Activated gamma-delta T cell treated with anti-CD3 and anti-CD28 coated beads, Interleukin-2, amount 50 U/mL, for 16 hours (primary cell): ENCODE results near the gene MUC5AC.
"Not testable (repeated sequence)": the region's sequence is repeated elsewhere in the genome, so short reads cannot be mapped to it uniquely, and the experiment has no call there.

Experiments used
- DNase-seq: peaks from one replicate; pipeline ENCODE4 v3.0.0-alpha.2; 2020; ENCODE audit warnings: low read depth

MUC5AC gene

DNA sequence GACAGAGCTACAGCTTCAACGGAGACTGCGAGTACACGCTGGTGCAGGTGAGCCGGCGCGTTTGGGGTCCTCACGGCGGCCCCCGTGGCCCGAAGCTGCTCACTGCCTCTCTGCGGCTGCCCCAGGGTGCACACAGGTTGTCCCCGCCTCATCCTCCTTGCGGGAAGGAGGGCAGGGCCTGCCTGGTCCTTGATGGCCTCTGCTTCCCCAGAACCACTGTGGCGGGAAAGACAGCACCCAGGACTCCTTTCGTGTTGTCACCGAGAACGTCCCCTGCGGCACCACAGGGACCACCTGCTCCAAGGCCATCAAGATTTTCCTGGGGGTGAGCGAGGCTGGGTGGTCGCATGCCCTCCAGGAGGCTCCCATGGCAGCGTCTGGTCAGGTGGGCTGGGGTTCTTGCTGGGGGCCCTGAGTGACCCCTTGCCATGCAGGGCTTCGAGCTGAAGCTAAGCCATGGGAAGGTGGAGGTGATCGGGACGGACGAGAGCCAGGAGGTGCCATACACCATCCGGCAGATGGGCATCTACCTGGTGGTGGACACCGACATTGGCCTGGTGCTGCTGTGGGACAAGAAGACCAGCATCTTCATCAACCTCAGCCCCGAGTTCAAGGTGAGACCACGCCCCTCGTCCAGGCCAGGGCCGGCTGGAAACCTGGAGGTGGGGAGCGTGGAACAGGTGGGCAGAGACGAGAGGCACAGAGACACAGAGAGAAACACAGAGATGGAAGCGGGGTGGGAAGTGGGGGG lies 19.4 kb downstream of the MUC5AC start:
- no peak for DNase-seq

DNA sequence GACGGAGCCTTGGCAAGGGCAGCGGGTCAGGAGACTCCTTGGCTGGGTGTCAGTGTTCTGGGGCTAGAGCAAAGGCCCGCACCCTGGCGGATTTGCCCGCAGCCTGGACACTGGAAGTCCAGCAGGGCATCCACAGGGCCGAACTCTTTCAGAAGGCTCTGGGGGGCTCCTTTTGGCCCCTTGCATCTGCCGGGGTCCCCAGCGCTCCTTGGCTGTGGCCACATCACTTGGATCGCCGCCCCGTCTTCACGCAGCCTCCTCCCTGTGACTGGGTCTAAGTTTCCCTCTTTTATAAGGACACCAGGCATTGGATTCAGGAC lies 20.0 kb downstream of the MUC5AC start:
- no peak for DNase-seq

DNA sequence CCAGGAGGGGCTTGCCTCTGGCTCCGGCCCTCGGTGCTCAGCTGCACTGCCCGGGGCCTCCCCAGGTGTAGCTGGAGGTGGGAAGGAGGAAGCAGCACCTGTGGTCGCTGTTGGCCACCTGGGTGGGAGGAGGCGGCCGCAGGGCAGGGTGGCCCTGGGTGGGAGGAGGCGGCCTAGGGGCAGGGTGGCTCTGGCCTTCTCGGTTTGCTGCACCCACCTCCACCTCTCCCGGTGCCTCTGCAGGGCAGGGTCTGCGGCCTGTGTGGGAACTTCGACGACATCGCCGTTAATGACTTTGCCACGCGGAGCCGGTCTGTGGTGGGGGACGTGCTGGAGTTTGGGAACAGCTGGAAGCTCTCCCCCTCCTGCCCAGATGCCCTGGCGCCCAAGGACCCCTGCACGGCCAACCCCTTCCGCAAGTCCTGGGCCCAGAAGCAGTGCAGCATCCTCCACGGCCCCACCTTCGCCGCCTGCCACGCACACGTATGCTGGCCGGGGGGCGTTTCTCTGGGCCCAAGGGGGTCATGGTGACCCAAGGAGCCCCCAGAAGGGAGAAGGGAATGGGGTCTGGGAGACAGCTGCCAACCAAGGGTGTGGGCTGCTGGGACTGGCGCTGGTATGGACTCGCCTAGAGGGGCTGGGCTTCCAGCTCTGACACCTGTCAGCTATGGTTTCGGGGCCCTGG lies 20.6 kb downstream of the MUC5AC start:
- no peak for DNase-seq

DNA sequence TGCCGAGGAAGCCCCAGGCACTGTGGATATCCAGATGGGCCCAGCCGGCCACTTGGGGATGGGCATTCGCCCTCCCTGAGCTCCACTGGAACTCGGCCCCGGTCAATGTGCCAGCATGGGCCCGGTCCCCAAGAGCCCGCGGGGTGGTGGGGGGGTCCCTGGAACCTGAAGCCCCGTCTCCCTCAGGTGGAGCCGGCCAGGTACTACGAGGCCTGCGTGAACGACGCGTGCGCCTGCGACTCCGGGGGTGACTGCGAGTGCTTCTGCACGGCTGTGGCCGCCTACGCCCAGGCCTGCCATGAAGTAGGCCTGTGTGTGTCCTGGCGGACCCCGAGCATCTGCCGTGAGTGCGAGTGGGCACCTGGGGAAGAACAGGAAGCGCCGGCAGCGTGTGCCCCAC lies 21.2 kb downstream of the MUC5AC start:
- DNase-seq, result no peak

DNA sequence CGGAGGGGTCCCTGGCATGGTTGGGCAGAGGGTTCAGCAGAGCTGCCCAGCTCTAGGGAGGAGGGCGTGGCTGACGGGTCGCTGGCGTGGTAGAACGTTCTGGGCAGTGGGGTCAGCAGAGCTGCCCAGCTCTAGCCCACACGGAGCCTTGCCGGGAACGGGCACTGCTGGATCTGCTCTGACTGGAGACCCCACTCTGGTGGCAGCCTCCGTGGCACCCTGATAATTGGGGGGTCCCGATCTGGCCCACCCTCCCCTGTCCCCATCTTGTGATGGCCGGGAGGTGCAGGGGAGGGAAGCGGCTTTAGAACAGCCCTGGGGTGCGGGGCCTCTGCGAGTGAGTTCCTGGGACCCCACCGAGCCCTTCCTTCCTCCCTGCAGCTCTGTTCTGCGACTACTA lies 21.9 kb downstream of the MUC5AC start:
- no peak for DNase-seq

DNA sequence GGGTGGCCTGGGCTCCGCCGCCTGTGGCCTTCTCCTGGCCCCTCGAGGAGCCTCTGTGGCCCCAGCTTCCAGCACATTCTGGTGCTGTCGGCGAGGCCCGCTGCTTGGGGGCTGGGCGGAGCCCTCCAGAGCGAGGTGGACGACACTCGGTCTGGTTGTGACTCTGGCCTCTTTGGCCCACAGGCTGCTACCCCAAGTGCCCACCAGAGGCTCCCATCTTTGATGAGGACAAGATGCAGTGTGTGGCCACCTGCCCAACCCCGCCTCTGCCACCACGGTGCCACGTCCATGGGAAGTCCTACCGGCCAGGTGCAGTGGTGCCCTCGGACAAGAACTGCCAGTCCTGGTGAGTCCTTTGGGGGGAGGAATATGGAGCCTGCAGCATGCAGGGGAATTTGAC lies 22.4 kb downstream of the MUC5AC start:
- DNase-seq, result no peak

DNA sequence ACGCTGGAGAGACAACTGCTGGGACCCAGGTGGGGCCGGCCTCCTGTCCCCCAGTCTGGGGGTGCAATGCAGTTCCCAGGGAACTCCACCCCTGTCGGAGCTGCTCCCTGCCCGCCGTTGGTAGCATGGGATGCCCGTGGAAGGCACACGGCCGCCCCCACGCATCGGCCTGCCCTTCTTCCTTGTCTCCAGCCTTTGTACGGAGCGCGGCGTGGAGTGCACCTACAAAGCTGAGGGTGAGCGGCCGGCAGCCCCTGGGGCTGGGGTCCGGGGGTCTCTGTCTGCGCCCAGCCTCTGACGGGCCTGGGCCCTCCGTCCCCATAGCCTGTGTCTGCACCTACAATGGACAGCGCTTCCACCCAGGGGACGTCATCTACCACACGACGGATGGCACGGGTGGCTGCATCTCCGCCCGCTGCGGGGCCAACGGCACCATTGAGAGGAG lies 23.2 kb downstream of the MUC5AC start:
- DNase-seq, result no peak

DNA sequence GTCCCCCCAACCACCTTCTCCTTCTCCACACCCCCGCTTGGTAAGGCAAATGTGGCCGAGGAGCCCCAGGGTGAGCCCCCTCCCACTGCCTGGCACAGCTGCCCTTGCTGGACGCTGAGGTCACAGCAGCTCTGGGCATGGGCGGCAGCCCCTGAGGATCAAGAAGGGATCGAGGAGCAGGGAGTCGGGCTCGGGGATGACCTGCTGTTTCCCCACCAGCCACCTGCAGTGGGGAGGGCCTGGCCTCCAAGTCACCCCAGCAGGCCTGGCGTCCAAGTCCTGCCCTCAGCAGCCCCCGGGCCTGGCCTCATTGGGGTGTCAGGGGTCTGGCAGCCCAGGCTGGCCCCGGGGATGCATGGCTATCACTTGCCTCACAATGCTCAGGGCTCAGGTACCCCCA lies 23.7 kb downstream of the MUC5AC start:
- DNase-seq, result no peak

DNA sequence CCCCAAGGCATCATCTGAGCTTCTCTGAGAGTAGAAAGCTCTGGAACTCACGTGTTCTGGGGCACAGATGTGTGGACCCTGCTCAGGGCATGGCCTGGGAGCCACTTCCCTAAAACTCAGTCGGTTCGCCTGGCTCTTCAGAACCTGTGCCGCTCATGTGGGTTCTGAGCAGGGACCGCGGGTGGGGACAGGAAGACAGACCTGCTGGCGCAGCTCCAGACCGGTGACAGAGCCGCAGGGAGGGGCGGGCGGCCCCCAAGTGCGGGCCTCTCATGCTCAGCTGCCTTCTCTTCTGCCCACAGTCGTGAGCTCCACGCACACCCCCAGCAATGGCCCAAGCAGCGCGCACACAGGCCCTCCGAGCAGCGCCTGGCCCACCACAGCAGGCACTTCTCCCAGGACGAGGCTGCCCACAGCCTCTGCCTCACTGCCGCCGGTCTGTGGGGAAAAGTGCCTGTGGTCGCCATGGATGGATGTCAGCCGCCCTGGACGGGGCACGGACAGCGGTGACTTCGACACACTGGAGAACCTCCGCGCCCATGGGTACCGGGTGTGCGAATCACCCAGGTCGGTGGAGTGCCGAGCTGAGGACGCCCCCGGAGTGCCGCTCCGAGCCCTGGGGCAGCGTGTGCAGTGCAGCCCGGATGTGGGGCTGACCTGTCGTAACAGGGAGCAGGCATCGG lies 24.2 kb downstream of the MUC5AC start:
- DNase-seq, result no peak

DNA sequence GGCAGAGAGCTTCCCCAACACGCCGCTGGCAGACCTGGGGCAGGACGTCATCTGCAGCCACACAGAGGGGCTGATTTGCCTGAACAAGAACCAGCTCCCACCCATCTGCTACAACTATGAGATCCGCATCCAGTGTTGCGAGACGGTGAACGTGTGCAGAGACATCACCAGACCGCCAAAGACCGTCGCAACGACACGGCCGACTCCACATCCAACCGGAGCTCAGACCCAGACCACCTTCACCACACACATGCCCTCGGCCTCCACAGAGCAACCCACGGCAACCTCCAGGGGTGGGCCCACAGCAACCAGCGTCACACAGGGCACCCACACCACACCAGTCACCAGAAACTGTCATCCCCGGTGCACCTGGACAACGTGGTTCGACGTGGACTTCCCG lies 26.4 kb downstream of the MUC5AC start:
- DNase-seq, result not testable (repeated sequence)

DNA sequence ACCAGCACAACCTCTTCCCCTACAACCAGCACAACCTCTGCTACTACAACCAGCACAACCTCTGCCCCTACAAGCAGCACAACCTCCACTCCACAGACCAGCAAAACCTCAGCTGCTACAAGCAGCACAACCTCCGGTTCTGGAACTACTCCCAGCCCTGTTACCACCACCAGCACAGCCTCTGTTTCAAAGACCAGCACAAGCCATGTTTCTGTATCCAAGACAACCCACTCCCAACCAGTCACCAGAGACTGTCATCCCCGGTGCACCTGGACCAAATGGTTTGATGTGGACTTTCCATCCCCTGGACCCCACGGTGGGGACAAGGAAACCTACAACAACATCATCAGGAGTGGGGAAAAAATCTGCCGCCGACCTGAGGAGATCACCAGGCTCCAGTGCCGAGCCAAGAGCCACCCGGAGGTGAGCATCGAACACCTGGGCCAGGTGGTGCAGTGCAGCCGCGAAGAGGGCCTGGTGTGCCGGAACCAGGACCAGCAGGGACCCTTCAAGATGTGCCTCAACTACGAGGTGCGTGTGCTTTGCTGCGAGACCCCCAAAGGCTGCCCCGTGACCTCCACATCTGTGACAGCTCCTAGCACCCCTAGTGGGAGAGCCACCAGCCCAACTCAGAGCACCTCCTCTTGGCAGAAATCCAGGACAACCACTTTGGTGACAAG lies 30.8 kb downstream of the MUC5AC start:
- not testable (repeated sequence) for DNase-seq

DNA sequence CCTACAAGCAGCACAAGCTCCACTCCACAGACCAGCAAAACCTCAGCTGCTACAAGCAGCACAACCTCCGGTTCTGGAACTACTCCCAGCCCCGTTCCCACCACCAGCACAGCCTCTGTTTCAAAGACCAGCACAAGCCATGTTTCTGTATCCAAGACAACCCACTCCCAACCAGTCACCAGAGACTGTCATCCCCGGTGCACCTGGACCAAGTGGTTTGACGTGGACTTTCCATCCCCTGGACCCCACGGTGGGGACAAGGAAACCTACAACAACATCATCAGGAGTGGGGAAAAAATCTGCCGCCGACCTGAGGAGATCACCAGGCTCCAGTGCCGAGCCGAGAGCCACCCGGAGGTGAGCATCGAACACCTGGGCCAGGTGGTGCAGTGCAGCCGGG lies 32.1 kb downstream of the MUC5AC start:
- not testable (repeated sequence) for DNase-seq

DNA sequence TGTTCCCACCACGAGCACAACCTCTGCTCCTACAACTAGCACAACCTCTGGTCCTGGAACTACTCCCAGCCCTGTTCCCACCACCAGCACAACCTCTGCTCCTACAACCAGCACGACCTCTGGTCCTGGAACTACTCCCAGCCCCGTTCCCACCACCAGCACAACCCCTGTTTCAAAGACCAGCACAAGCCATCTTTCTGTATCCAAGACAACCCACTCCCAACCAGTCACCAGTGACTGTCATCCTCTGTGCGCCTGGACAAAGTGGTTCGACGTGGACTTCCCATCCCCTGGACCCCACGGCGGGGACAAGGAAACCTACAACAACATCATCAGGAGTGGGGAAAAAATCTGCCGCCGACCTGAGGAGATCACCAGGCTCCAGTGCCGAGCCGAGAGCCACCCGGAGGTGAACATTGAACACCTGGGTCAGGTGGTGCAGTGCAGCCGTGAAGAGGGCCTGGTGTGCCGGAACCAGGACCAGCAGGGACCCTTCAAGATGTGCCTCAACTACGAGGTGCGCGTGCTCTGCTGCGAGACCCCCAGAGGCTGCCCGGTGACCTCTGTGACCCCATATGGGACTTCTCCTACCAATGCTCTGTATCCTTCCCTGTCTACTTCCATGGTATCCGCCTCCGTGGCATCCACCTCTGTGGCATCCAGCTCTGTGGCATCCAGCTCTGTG lies 34.2 kb downstream of the MUC5AC start:
- not testable (repeated sequence) for DNase-seq

DNA sequence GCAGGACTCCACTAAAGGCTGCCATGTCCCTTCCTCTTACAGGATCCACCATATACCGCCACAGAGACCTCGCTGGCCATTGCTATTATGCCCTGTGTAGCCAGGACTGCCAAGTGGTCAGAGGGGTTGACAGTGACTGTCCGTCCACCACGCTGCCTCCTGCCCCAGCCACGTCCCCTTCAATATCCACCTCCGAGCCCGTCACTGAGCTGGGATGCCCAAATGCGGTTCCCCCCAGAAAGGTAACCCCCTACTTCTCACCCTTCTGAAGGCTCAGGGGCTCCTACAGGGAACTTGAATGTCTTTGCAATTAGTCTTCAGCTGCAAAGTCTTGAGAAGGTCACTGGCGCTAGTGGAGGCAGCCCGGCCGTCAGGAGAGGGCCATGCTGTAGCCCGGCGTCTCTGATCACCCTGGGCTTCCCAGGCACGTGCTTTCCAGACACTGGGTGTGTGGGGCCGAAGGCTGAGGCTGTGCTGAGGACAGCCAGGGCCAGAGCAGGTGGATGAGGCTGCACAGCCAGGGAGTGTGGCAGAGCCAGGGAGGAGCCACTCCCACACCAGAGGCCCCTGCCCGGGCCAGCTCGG lies 35.1 kb downstream of the MUC5AC start:
- no peak for DNase-seq

DNA sequence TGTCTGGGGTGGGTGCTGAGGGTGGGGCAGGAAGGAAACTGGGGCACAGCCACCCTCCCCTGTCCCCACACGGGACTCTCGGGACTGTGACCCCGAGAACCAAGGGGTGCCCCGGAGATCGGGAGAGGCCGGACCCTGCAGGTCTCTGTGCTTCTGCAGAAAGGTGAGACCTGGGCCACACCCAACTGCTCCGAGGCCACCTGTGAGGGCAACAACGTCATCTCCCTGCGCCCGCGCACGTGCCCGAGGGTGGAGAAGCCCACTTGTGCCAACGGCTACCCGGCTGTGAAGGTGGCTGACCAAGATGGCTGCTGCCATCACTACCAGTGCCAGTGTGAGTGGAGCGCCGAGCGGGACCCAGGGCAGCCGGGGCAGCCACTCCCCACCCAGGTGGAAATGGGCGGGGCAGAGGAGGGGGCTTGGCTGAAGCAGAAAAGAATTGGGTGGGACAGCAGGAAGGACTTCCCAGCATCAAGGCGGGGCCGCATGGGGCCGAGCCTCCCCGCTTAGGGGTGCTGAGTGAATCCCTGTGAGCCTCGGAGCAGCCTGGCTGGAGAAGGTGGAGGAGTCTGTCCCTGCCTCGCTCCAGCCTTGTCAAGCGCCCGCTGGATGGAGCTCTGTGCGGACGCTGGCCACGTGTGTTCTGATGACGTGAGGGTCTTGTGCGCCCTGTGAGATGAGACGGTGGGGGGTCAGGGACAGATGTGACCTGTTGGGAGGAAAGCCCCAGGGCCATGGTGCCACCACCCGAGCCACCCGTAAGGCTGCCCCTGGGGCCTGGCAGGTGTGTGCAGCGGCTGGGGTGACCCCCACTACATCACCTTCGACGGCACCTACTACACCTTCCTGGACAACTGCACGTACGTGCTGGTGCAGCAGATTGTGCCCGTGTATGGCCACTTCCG lies 35.8 kb downstream of the MUC5AC start:
- no peak for DNase-seq

DNA sequence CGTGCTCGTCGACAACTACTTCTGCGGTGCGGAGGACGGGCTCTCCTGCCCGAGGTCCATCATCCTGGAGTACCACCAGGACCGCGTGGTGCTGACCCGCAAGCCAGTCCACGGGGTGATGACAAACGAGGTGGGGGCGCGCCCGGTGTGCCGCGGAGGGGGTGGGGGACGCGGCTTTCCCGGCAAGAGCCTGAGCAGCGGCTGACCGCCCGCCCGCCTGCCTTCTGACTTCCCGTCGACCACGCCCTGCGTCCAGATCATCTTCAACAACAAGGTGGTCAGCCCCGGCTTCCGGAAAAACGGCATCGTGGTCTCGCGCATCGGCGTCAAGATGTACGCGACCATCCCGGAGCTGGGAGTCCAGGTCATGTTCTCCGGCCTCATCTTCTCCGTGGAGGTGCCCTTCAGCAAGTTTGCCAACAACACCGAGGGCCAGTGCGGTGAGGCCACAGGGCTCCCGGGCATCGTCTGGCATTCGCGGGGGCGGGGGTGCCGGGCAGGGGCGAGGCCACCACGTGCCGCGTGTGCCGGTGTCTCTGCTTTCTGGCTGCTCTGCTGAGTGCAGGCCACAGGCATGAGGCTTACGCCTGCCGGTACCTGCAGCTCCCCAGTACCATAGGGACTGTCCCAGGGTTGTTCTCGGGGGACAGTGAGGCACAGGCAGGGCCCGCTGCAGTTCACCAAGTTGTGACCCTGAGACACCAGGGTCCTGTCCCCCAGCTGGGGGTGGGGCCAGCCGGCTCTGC lies 36.7 kb downstream of the MUC5AC start:
- no peak for DNase-seq

DNA sequence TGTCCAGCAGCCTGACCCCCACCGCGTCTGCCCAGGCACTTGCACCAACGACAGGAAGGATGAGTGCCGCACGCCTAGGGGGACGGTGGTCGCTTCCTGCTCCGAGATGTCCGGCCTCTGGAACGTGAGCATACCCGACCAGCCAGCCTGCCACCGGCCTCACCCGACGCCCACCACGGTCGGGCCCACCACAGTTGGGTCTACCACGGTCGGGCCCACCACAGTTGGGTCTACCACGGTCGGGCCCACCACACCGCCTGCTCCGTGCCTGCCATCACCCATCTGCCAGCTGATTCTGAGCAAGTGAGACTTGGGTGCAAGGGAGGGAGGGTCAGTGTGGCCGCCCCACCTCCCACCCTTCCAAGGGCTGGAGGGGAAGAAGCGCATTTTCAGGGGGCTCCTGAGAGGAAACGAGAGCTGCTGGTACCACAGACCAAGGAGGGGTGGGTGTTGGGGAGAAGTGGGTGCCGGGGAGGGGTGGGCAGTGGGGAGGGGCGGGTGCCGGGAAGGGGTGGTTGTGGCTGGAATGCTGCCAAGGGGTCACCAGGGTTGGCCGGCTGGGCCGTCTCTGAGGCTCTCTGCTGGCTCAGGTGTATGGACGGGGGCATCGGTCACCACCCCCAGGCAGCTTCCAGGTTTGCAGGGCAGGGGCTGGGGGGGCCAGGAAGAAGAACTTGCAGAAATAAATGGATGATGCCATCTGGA lies 37.4 kb downstream of the MUC5AC start:
- DNase-seq, result no peak

DNA sequence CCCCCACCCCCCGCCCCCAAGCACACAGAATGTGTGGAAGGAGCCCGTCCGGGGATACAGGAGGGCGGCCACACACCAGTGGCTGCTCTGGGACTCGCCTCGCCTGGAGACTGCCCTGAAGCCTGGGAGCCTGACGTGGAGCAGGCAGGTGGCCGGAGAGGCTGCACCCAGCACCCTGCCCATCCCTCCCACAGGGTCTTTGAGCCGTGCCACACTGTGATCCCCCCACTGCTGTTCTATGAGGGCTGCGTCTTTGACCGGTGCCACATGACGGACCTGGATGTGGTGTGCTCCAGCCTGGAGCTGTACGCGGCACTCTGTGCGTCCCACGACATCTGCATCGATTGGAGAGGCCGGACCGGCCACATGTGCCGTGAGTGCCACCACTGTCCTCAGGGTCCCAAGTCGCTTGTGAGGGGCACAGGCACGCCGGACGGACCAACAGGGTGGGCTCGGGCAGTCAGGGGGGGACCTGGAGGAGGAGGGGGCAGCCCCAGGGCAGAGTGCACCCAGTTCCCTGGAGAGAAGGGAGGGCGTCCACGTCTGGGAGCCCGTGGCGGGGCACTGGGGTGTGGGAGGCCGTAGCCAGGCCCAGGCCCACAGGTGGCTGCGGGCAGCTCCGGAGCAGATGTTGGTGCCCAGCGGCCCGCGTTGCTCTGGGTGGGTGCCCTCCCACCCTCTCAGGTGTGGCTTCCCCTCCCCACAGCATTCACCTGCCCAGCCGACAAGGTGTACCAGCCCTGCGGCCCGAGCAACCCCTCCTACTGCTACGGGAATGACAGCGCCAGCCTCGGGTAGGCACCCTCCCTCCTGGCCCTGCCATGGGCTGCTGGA lies 38.1 kb downstream of the MUC5AC start:
- DNase-seq, result no peak
